ENCODE measurements around the gene L3MBTL3.

DNA sequence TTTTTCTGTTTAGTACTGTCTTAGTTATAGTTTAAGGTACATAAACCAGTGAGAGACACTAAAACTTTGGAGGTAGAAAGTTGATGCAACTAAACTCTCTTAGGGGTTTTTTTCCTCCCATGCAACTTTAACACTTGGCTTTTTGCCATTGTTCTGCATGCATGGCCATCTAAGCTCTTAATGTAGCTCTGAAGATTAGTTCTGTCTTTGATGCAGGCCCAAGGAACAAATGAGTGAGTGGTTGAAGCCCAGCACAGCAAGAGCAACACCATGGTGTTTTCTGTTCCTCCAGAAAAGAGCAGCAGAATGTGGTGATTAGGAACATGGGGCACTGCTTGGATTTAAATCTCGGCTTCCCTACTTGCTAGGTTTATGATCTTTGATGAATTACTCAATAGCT lies 89.3 kb downstream of the L3MBTL3 start:
- no peak for TF ChIP-seq CTCF (conservative IDR thresholded peaks at IDR 0.05)
- no peak for TF ChIP-seq ZFX (IDR thresholded peaks at IDR 0.05)
